K562 (cell line): ENCODE results near the gene GLB1L2. TPM values are rescaled to one million over a fixed set of nuclear protein-coding genes. Genes with fewer than 3 reads are reported as not detected.

ENCODE experiments used
- ATAC-seq: fragments of 200-7000 bp; cut with Tn5 transposase; 3 replicates; pipeline ENCODE4 v1.9.1; 2020; ENCODE audit warnings: moderate library complexity
- BruUV-seq: library from RNA; stranded (reverse); fragments of 400-500 nt; replicated peaks from 2 replicates; lab custom pipeline; 2021; lab: Mats Ljungman, UMichigan
- CTCF ChIA-PET: fragments of 300-600 bp; formaldehyde crosslinking; extraction: SDS; loops from one replicate; lab custom pipeline; 2021; ENCODE audit warnings: low intra/inter-chr PET ratio; lab: Yijun Ruan, JAX
- POLR2A ChIA-PET: fragments of 300-600, 350-650 bp; sonication (Branson Sonifier 250); formaldehyde crosslinking; extraction: SDS; loops from one replicate; lab custom pipeline; 2021; ENCODE audit warnings: antibody characterized with exemption, inconsistent platforms; lab: Yijun Ruan, JAX
- DNase-seq, 4 experiments: peaks; one replicate each; pipeline versions ENCODE4 v3.0.0 to v3.0.0-alpha.2; 2011 to 2018; ENCODE audit warnings: low spot score in 3 of 4, mixed read lengths in 3 of 4; ENCODE audit errors: extremely low read depth in 1 of 4
- FAIRE-seq: peaks from 2 replicates; lab custom pipeline; 2011; peaks lifted over from hg19 to GRCh38; lab: Jason Lieb, UNC
- H2AFZ ChIP-seq: 2 replicates; pipeline ENCODE4 v1.6.0; 2011; ENCODE audit warnings: low read depth, low read length, control low read depth, inconsistent platforms
- H3K27ac ChIP-seq: fragments of 200-600 bp; 3 replicates; pipeline ENCODE4 v1.8.0; 2011; ENCODE audit warnings: low read depth, mild to moderate bottlenecking, control low read depth, inconsistent platforms, low read length, moderate library complexity, mixed read lengths; ENCODE audit errors: extremely low read depth
- H3K27me3 ChIP-seq, 2 experiments: fragments of 300-600 bp in 1 of 2; 2 replicates in 1 of 2; 3 replicates in 1 of 2; pipeline versions ENCODE4 v1.6.0 to v1.8.0; 2011; ENCODE audit warnings: inconsistent platforms in 2 of 2, low read length in 2 of 2, mild to moderate bottlenecking in 1 of 2, mixed read lengths in 1 of 2, moderate library complexity in 1 of 2; ENCODE audit not compliant: control insufficient read depth in 2 of 2, insufficient read depth in 2 of 2
- H3K36me3 ChIP-seq: fragments of 300-600 bp; 3 replicates; pipeline ENCODE4 v1.8.0; 2011; ENCODE audit warnings: mild to moderate bottlenecking, low read length, inconsistent platforms; ENCODE audit not compliant: control insufficient read depth, insufficient read depth
- H3K4me1 ChIP-seq, 2 experiments: fragments of 200-600 bp in 1 of 2; replicated peaks in 1 of 2; 2 replicates in 1 of 2; 3 replicates in 1 of 2; pipeline versions ENCODE4 v1.5.1 to v1.8.0; 2011; ENCODE audit warnings: inconsistent platforms in 2 of 2, low read length in 2 of 2, mild to moderate bottlenecking in 1 of 2, mixed read lengths in 1 of 2, moderate library complexity in 1 of 2; ENCODE audit not compliant: control insufficient read depth in 2 of 2, insufficient read depth in 2 of 2
- H3K4me2 ChIP-seq: 2 replicates; pipeline ENCODE4 v1.6.1; 2011; ENCODE audit warnings: low read length, control low read depth, inconsistent platforms, mixed read lengths; ENCODE audit not compliant: insufficient read depth
- H3K4me3 ChIP-seq: fragments of 200-600 bp; sonication (generic), shearing (Covaris generic); 2 replicates; pipeline ENCODE4 v1.5.1; 2016; ENCODE audit warnings: control low read depth, inconsistent platforms
- H3K79me2 ChIP-seq: fragments of 200-600 bp; 3 replicates; pipeline ENCODE4 v1.8.0; 2011; ENCODE audit warnings: low read length, inconsistent platforms; ENCODE audit not compliant: control insufficient read depth, insufficient read depth
- H3K9ac ChIP-seq, 2 experiments: 2 replicates each; pipeline versions ENCODE4 v1.6.0 to v1.6.1; 2011; ENCODE audit warnings: low read depth in 2 of 2, low read length in 2 of 2, control low read depth in 1 of 2, inconsistent platforms in 1 of 2, mild to moderate bottlenecking in 1 of 2, mixed read lengths in 1 of 2; ENCODE audit not compliant: insufficient read depth in 1 of 2
- H3K9me1 ChIP-seq: one replicate; pipeline ENCODE4 v1.6.0; 2011; ENCODE audit warnings: inconsistent platforms, mild to moderate bottlenecking, low read length, moderate library complexity; ENCODE audit not compliant: control insufficient read depth, insufficient read depth
- H3K9me3 ChIP-seq: replicated peaks from 2 replicates; pipeline ENCODE4 v1.5.1; 2011; ENCODE audit warnings: low read depth, low read length, inconsistent platforms; ENCODE audit not compliant: control insufficient read depth, insufficient read depth
- H4K20me1 ChIP-seq: replicated peaks from 2 replicates; pipeline ENCODE4 v1.6.1; 2011; ENCODE audit warnings: low read length, inconsistent platforms, mixed read lengths; ENCODE audit not compliant: control insufficient read depth, insufficient read depth
- BDP1 ChIP-seq: IDR thresholded peaks from 3 replicates; pipeline ENCODE4 v1.6.1; 2011; ENCODE audit not compliant: insufficient read length, insufficient read depth
- ETS1 ChIP-seq: conservative IDR thresholded peaks from 2 replicates; pipeline ENCODE4 v1.6.1; 2011; ENCODE audit warnings: low read depth, mild to moderate bottlenecking, low read length; ENCODE audit not compliant: control insufficient read depth
- GATAD2B ChIP-seq: fragments of 450-650 bp; IDR thresholded peaks from 2 replicates; pipeline ENCODE4 v1.6.1; 2017; ENCODE audit warnings: mild to moderate bottlenecking, borderline replicate concordance
- ILK ChIP-seq: fragments of 450-650 bp; IDR thresholded peaks from 2 replicates; pipeline ENCODE4 v1.6.1; 2016; ENCODE audit warnings: missing genetic modification characterization, low read depth, mild to moderate bottlenecking, missing compliant biosample characterization, moderate library complexity, borderline replicate concordance
- IRF2 ChIP-seq: sonication (generic); formaldehyde crosslinking; IDR thresholded peaks from 2 replicates; pipeline ENCODE4 v1.8.1; 2022; ENCODE audit warnings: mild to moderate bottlenecking, missing genetic modification reagents
- STAG1 ChIP-seq: sonication (generic); formaldehyde crosslinking; IDR thresholded peaks from 2 replicates; pipeline ENCODE4 v1.5.0; 2020; ENCODE audit warnings: missing genetic modification reagents, borderline replicate concordance
- STAT5A ChIP-seq: IDR thresholded peaks from 2 replicates; pipeline ENCODE4 v1.6.1; 2012; ENCODE audit warnings: low read length, inconsistent platforms, borderline replicate concordance
- TAF9B ChIP-seq: fragments of 450-650 bp; IDR thresholded peaks from 2 replicates; pipeline ENCODE4 v1.6.1; 2018; ENCODE audit warnings: mild to moderate bottlenecking; ENCODE audit not compliant: partially characterized antibody
- TBP ChIP-seq: optimal IDR thresholded peaks from 2 replicates; pipeline ENCODE3; 2011; ENCODE audit warnings: low read depth, low read length, improper control_type of control experiment
- ZBTB1 ChIP-seq: sonication (generic); formaldehyde crosslinking; IDR thresholded peaks from 2 replicates; pipeline ENCODE4 v1.8.1; 2023; ENCODE audit warnings: missing genetic modification reagents, low read depth, mild to moderate bottlenecking, borderline replicate concordance
- ZC3H4 ChIP-seq: sonication (generic); formaldehyde crosslinking; IDR thresholded peaks from 2 replicates; pipeline ENCODE4 v1.9.0; 2021; ENCODE audit warnings: missing genetic modification reagents, borderline replicate concordance
- ZC3H8 ChIP-seq: fragments of 450-650 bp; IDR thresholded peaks from 2 replicates; pipeline ENCODE4 v1.6.1; 2017
- WGBS: fragments of 100-300 bp; shearing (Covaris generic); methylation state at CpG from one replicate; pipeline ENCODE4 v1.1.6; 2016; ENCODE audit warnings: low coverage, mixed read lengths; ENCODE audit not compliant: insufficient coverage; ENCODE audit errors: missing lambda C conversion rate; 5-methylcytosine and 5-hydroxymethylcytosine counted together
- in situ Hi-C: fragments of 300-500 bp; cut with MboI; formaldehyde crosslinking; loops from 4 replicates; pipeline ENCODE4 v1.15.0; 2018; ENCODE audit warnings: inconsistent platforms, mixed read lengths
- intact Hi-C: fragments of 100-400 bp; cut with micrococcal nuclease; formaldehyde crosslinking; loops from 2 replicates; pipeline ENCODE4 v1.14.2; 2022
- polyA plus RNA-seq, 8 experiments: library from polyadenylated mRNA; depleted of rRNA in 4 of 8; stranded (reverse) in 5 of 8; unstranded in 3 of 8; fragments of >200 nt; fragmentation: Nextera tagmentation in 2 of 8; fragmentation: Illumina TruSeq in 1 of 8; extraction: Ambion mirVana in 2 of 8; extraction: Trizol in 1 of 8; gene quantifications; 2 replicates each; pipeline versions ENCODE4 v1.2.1 to v1.2.3, GENCODE V29; 2011 to 2014; ENCODE audit warnings: inconsistent platforms in 1 of 8, missing spikeins in 1 of 8
- total RNA-seq, 7 experiments: library from RNA; depleted of rRNA in 6 of 7; stranded (reverse); fragments of >200 nt in 6 of 7; fragmentation: Illumina TruSeq in 2 of 7; extraction: Trizol in 2 of 7; gene quantifications; 2 replicates each; pipeline versions ENCODE4 v1.2.1 to v1.2.3, GENCODE V29; 2011 to 2021; ENCODE audit warnings: low replicate concordance in 1 of 7
- TF ChIP-seq, protein P1 (sequence below): fragments of 250-450 bp; sonication (Bioruptor Pico); IDR thresholded peaks from 2 replicates; pipeline ENCODE4 v1.8.0; 2022; ENCODE audit warnings: inconsistent platforms, mild to moderate bottlenecking, moderate library complexity, borderline replicate concordance
- TF ChIP-seq, protein P2 (sequence below): IDR thresholded peaks from 2 replicates; pipeline ENCODE4 v1.6.1; 2011; ENCODE audit not compliant: insufficient read length; ENCODE audit errors: extremely low read depth
- TF ChIP-seq, protein P3 (sequence below): fragments of 450-650 bp; formaldehyde crosslinking; conservative IDR thresholded peaks from 2 replicates; pipeline ENCODE4 v1.4.0; 2022; ENCODE audit warnings: mild to moderate bottlenecking, missing genetic modification characterization

The GLB1L2 gene
- total and polyA plus RNA-seq, 9 of the 15 experiments (the other 6 are each of a cell fraction or from before 2014, with no cell fraction given), result 0.84 to 21.4 (median 13.8) TPM

- TF ChIP-seq, protein P1, sequence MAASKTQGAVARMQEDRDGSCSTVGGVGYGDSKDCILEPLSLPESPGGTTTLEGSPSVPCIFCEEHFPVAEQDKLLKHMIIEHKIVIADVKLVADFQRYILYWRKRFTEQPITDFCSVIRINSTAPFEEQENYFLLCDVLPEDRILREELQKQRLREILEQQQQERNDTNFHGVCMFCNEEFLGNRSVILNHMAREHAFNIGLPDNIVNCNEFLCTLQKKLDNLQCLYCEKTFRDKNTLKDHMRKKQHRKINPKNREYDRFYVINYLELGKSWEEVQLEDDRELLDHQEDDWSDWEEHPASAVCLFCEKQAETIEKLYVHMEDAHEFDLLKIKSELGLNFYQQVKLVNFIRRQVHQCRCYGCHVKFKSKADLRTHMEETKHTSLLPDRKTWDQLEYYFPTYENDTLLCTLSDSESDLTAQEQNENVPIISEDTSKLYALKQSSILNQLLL (CRISPR knock-in tag), result no peak
- TF ChIP-seq, protein P2, sequence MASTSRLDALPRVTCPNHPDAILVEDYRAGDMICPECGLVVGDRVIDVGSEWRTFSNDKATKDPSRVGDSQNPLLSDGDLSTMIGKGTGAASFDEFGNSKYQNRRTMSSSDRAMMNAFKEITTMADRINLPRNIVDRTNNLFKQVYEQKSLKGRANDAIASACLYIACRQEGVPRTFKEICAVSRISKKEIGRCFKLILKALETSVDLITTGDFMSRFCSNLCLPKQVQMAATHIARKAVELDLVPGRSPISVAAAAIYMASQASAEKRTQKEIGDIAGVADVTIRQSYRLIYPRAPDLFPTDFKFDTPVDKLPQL, result no peak
- TF ChIP-seq GATAD2B (no peak), STAT5A (no peak)
- TF ChIP-seq, protein P3, sequence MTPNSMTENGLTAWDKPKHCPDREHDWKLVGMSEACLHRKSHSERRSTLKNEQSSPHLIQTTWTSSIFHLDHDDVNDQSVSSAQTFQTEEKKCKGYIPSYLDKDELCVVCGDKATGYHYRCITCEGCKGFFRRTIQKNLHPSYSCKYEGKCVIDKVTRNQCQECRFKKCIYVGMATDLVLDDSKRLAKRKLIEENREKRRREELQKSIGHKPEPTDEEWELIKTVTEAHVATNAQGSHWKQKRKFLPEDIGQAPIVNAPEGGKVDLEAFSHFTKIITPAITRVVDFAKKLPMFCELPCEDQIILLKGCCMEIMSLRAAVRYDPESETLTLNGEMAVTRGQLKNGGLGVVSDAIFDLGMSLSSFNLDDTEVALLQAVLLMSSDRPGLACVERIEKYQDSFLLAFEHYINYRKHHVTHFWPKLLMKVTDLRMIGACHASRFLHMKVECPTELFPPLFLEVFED, result no peak
Measured at GRCh38 chr11:134373591-134374052, 41.8 kb downstream of the GLB1L2 start (continued).

DNA sequence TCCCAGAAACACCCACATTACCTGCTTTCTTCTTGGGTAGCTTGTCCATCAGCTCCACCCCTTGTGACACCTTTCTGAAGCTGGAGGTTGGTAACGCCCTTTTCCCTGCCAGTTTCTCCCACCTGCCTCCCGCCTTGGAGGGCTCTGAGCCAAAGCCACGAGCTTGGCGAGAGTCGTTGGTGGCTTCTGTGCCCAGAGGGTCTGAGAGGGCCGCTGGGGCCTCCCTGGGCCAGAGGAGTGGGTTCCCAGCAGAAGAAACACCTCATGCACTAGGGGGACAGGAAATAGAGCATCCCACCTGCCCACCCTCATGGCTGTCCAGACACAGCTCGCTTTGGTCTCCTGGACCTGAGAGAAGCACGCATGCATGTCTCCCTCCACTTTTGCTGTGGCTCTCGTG lies 42.4 kb downstream of the GLB1L2 start:
- WGBS, result 40% methylated on average over 9 of the region's 9 CpGs
- DNase-seq, result no peak
- ChIA-PET CTCF (no interaction called here), POLR2A (interaction anchor here (0.6 to 0.9 kb wide), 2 partner anchors 37 to 327 kb away, joined by 3 read pairs; no protein-coding TSS in a partner anchor)
- Histone ChIP-seq H3K36me3 (no peaks in the 10 kb centered on the region), H4K20me1 (peaks cover 6% of the 10 kb centered on the region; the same call in 1 of the 2 replicates), H3K9me1 (no peaks in the 10 kb centered on the region), H3K4me2 (no peak overlapping the region), H3K4me1 (no peaks in the 10 kb centered on the region; a peak in 1 of 5 replicates), H3K79me2 (no peaks in the 10 kb centered on the region), H3K9me3 (no peaks in the 10 kb centered on the region), H2AFZ (no peak overlapping the region), H3K9ac (no peak overlapping the region), H3K4me3 (no peak overlapping the region), H3K27me3 (no peaks in the 10 kb centered on the region)
- in situ Hi-C loops, result no loop called here
- intact Hi-C loops, result no loop called here
- FAIRE-seq, result no peak
- ATAC-seq, result no peak
- no TSS peak for BruUV-seq
- TF ChIP-seq ZC3H4 (CRISPR knock-in tag), result no peak
- TF ChIP-seq ILK (tag), result no peak
- no peak for TF ChIP-seq TBP
- no peak for TF ChIP-seq STAG1 (CRISPR knock-in tag)
- no peak for TF ChIP-seq IRF2
- TF ChIP-seq ZC3H8, result no peak
- TF ChIP-seq ZBTB1, result no peak
- TF ChIP-seq ETS1, result no peak
- TF ChIP-seq BDP1, result no peak
- no peak for TF ChIP-seq TAF9B
- TF ChIP-seq, all 486 proteins: peak for 0
- H3K27ac ChIP-seq, result no peak overlapping the region
